NK-92 treated with Interleukin-12 subunit alpha and Interleukin-12 subunit beta, amount 100 ng/mL, for 24 hours (cell line): ENCODE results near the gene CUL2.
"Not testable (repeated sequence)": the region's sequence is repeated elsewhere in the genome, so short reads cannot be mapped to it uniquely, and the experiment has no call there.

Experiments used
- DNase-seq: peaks from one replicate; lab custom pipeline; 2025; lab: John Stamatoyannopoulos, UW

CUL2 gene

DNA sequence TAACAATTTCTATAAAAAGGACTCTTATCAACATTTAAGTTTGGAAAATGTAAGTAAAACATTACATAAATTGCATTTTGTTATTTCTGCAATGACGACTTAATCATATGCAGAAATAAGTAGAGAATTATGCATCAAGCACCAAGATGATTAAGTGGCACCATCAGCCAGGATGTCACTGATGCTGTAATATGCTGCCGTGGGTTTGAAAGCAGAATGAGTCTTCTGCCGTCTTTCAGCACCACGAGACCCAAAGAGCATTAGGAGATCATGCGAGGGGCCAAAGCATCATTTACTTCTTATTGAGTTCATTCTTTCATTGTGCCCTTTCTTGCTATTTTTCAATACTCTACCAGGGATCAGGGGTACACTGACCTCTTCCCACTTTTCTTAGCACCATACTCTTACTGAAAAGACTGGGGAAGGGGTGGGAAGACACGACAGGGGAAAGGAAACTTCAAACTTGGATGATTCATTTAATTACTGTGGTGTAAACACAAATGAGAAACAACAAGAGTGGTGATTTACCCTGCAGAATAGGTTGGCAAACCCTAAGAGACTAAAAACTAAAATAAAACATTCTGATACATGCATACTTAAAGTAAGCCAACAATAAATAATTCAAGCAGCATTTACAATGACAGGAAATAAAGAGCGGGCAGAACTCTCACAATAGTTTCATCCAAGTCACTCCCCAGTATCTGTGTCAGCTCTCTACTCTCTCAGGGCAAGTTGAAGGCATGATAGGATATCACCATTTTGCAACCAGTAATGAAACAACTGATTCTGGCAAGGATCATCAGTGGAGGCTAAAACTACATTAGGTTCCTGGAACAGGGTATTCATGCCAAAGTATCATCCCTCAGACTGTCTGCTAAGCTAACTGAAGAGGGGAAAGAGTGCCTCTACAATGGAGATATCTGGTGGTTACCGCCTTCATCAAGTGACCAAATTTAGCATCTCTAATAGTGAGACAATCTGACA is 70.8 kb downstream of the CUL2 start:
- DNase-seq, result no peak

- DNase-seq, result no peak
Observed at GRCh38 chr10:35017608-35018007, 72.5 kb downstream of the CUL2 start.

GRCh38 chr10:35015843-35016408 is 74.2 kb downstream of the CUL2 start:
- no peak for DNase-seq

DNA sequence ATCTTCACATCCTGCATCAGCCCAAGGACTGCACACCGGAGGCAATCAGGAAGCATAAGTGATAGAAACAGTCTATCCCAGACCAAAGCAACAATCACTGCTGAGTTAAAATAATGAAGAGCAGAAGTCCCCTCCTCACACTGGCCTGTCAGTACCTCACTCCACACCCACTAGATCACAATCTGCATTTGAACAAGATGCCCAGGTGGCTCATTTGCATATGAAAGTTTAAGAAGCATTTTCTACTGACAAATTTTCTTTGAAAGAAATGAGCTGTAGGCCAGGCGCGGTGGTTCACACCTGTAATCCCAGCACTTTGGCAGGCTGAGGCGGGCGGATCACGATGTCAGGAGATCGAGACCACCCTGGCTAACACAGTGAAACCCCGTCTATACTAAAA is 77.4 kb downstream of the CUL2 start:
- no peak for DNase-seq

- DNase-seq, result no peak
Observed at GRCh38 chr10:35011771-35012191, 78.4 kb downstream of the CUL2 start.

DNA sequence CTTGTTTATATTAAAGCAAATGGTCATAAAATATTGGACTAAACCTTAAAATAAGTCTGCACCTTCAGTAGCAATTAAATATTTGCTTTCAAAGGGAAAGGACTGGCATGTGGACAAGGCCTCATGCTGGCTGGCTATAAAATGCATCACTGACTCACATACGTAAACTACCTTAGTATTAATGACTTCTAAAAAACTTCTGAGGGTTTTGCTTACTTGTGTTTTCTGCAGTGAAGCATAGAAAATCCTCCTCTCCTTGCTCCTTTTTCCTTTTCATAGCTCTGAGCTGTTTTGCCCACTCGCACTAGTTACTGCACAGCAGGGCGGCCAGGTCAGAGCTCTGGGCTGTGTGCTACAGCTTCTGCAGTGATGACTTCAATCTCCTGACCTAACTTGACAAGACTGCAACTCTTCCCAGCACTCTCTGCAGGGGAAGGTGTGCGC is 82.3 kb downstream of the CUL2 start:
- DNase-seq, result no peak

DNA sequence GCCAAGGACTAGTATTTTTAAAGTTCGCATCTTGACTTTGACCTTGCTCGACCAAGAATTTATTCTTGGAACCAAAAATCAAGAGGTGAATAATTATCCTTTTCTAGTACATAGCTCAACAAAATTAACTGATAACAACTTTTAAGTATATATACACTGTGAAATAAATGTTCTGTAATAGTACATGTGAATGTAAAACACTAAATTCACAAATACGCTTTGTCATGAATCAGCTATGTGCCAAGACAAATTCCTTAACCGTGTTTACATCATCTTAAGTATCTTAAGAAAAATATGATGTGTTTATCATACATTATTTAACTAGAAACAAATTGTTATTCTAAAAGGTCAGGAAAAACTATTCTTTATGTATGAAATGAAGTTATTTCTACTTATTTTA is 83.3 kb downstream of the CUL2 start:
- DNase-seq, result no peak

DNA sequence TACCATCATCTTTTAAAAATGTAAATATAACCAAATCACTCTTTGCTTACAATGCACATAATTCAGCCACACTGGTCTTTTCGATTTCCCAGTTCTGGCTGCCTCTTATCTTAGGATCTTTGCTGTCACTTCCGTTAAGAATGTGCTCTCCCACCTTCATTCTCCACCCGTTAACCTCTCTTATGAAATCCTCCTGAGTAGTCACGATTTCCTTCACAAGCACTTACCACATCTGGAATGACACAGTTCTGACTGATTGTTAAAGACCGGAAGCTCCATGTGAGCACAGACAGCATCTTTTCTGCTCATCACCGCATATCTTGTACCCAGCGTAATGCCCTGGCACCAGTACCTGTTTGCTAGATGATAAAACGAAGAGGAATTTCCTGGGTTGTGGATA is 84.3 kb downstream of the CUL2 start:
- no peak for DNase-seq

- no peak for DNase-seq
Observed at GRCh38 chr10:35004651-35005050, 85.5 kb downstream of the CUL2 start.

- no peak for DNase-seq
Observed at GRCh38 chr10:35003906-35004305, 86.2 kb downstream of the CUL2 start.

GRCh38 chr10:35000936-35001335 is 89.2 kb downstream of the CUL2 start:
- DNase-seq, result no peak

- no peak for DNase-seq
Observed at GRCh38 chr10:34999532-34999931, 90.6 kb downstream of the CUL2 start.

DNA sequence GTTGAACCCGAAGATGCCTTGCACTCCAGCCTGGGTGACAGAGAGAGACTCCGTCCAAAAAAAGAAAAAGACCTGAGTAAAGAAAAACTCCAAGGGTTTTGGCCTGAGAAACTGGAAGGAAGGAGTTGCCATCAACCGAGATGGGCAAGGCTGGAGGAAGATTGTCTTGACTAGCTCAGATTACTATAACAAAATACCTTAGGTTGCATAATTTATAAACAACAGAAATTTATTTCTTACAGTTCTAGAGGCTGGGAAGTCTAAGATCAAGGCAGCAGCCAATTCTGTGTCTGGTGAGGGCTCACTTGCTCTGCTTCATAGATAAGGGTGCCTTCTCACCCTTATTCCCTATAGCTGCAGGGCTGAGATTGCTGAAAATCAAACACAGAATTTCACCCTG is 91.2 kb downstream of the CUL2 start:
- DNase-seq, result no peak

- no peak for DNase-seq
Observed at GRCh38 chr10:34996843-34997242, 93.3 kb downstream of the CUL2 start.

DNA sequence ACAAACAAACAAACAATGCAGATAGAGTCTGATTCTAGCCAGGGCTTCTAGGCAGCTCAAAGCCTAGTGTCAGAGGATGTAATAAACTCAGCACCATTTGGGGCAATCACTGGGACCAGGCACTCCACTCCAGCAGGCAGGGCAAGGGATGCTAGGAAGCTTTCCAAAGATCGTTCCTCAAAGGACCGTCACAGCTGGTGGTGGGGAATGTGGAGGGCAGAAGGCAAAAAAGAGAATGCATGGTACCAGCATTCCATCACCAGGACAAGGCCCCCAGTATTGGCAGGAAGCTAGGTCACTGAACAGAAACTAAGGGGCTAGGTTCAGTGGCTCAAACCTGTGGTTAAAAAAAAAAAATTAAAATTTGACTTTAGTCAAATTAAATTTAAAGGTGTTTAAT is 94.2 kb downstream of the CUL2 start:
- DNase-seq, result no peak

DNA sequence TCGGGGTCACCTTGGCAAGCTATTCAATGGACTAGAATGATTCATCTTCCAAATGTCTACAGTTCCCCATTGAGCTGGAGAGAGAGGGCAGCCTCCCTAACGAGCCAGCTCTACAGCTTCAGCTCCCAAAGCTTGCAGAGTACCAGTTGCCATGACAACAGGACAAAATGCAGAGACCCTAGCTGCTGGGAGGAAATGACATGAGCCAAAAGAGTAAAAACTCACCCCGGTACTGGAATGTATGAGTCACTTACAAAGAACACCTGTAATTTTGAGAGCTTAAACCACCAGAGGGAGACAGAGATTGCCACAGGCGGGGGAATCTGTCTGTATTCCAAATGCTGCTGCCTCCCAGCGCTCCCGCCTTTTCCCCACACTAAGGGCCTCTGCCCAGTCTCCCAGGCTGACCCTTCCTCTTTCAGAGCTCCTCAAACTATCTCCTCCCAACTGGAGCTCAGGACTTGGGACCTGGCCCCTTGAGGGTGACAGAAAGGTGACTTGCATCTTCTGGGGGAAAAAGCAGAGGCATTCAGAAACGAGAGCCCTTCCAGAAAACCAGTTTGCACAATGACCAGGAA is 95.5 kb downstream of the CUL2 start:
- DNase-seq, result peak; percentile 33

- DNase-seq, result no peak
Observed at GRCh38 chr10:34993782-34994181, 96.4 kb downstream of the CUL2 start.

GRCh38 chr10:34991117-34991516 is 99.0 kb downstream of the CUL2 start:
- DNase-seq, result not testable (repeated sequence)

GRCh38 chr10:34988397-34989067 is 101.6 kb downstream of the CUL2 start:
- DNase-seq, result no peak

DNA sequence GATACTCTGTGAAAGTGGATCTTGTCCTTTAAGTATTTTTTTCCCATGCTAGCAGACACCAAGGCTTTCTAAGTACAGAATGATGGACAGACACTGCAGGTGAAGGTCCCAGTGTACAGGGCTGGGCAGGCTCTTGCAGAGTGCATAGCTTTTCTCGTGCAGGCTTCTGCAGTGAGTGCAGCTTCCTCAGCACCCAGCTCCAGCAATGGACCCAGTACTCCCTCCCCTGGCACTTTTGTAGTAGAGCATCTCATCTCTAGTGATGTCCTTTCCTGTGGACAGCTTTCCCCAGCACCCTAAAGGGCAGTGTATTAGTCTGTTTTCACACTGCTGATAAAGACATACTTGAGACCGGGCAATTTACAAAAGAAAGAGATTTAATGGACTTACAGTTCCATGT is 104.3 kb downstream of the CUL2 start:
- no peak for DNase-seq

- DNase-seq, result no peak
Observed at GRCh38 chr10:34985146-34985545, 105.0 kb downstream of the CUL2 start.

GRCh38 chr10:34981844-34982243 is 108.3 kb downstream of the CUL2 start:
- no peak for DNase-seq

- no peak for DNase-seq
Observed at GRCh38 chr10:34979938-34980337, 110.2 kb downstream of the CUL2 start.
